Stimulated activated CD4-positive, alpha-beta T cell treated with anti-CD3 and anti-CD28 coated beads, Interleukin-15, amount 100 ng/mL, for 48 hours (primary cell): Measurements from ENCODE around the gene CCDC12.
A peak's percentile ranks its signal among the peaks of the same experiment; 100 is the strongest.

Experiments
- DNase-seq, 2 donors: peaks; one replicate each; pipeline ENCODE4 v3.0.0-alpha.2; 2020; ENCODE audit warnings: low read depth in 2 of 2

Gene CCDC12

DNA sequence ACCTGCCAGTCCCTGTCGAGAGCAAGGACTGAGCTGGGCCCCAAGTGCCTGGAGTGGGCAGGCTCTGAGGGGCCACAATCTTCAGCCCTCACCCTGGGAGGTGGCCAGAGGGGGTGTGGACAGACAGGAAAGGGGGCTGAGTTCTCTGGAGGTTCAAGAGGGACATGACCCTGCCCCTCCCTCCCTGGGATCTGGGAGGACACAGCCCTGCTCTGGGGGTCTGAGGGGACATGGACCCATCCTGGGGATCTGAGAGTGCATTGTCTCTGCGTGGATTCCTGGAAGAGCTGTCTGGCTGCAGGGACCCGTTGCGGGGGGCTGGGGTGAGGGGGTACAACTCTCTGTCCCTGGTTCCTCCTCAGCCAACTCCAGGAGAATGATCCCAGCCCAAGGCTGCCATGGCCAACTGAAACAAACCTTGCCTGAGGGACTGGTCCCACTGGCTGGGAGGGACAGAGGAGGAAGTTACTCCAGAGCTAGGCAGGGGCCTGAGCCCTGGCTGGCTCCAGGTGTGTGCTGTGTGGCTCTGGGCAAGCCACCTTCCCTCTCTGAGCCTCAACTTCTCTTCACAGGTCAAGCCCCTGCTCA lies 70.0 kb downstream of the CCDC12 start:
- DNase-seq = no peak

DNA sequence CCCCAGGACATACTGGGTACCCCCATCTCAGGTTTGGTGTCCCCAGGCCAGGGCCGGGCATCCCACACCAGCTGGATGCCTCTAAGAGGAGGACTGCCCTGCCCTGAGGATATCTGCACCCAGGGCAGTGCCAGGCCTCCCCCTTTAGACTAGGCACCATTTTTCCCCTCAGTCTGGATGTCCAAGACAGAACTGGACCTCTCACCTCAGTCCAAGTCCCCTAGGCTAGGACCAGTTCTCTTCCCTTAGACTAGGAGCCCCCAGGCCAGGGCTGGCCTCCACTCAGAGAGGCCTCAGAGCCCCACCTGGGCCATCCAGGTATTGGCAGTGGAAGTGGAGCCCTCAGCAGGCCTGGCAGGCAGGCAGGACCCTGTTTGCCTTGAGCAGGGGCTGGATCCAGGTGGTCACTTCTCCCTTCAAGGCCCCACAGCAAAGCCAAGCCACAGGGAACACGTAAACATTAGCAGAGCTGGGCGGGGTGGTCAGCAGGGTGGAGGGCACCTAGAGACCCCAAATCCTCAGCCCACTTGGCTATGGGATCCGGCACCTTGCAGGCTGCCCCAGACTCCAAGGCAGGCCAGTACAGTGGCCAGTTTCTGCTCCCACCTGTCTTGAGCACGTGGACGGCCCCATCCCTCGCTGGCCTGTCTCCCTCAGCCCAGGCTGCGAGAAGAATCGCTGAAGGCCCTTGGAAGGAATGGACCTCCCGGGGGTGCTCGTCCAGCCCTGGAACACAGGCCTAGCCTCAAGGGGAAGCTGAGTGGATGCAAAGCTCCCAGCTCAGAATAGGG lies 70.7 kb downstream of the CCDC12 start:
- DNase-seq = no peak

DNA sequence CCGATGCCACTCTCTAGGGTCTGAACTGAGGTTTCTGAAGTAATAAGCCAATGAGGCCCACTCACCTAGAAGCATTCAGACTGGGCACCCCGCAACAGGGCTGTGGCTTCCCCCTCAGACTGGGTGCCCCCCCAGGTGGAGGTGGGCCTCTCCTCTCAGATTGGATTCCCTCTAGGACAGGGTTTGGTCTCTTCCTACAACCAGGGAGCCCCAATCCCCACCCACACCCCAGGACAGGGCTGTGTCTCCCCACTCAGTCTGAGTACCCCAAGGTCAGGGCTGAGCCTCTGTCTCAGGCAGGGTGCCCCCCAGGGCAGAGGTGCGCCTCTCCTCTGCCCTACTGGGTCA lies 71.4 kb downstream of the CCDC12 start:
- no peak for DNase-seq

DNA sequence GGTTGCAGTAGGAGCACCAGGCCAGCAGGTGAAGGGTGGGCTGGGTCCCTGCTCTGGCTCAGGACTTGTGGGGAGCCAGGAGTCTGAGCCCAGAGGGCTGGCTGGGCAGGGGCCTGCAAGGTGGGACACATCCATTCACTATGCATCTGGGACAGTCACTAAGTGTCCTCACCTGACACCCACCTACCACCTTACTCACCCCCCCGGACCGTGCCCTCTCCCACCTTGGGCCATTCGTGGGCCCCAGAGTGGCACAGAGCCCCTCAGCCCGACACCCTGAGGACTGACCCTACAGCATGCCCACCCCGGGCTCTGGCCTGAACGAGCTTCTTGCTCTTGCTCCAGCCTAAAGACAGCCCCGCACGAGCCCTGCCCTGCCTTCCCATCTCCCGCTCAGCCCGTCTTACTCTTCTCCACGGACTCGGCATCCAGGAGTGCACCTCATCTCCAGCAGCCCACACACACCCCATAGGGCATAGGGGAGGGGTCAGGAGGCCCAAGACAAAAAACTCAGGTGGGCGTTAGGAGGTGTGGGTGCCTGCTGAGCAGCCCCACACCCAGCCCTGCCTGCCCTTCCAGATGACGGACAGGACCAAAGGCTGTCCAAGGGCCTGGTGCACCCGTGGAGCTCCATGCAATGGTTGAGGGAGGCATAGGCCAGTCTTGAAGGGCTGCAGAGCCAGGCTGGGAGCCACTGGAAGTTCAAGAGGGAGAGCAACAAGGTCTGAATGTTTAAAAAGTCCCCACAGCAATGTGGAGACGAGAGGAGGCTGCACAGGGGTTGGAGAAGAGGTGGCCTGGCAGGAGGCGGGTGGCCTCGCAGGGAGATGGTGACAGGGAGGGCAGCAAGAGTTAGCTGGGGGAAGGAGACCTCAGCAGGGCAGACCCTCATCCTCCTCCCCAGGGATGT lies 72.0 kb downstream of the CCDC12 start:
- no peak for DNase-seq

DNA sequence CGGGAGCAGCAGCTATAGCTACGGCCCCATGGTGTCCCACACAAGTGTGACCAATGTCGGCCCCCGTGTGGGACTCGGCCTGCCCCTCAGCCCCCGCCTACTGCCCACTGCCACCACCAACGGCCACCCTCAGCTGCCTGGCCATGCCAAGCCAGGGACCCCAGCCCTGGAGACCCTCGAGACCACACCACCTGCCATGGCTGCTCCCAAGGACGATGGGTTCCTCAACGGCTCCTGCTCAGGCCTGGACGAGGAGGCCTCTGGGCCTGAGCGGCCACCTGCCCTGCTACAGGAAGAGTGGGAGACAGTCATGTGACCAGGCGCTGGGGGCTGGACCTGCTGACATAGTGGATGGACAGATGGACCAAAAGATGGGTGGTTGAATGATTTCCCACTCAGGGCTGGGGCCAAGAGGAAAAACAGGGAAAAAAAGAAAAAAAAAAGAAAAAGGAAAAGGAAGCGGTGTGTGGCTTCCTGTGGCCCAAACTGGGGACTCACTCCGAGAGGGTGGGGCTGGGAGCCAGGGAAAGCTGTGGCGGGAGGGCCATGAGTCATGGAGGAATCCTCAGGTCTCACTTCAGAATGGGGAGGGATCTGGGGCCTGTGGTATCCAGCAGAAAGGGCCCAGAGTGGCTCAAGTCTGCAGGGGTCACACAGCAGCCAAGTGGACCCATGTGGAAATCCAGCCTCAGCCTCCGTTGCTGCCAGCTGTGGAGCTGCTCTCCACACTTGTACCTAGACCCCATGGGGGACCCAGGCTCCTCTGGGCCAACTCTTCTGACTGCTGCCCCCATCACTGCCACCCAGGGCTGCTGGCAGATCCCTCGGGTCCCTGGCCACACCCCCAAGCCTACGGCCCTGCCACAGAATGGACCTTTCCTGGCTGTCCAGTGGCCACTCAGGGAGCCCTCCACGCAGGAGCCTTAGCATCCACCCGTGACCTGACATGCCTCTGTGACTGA lies 72.9 kb downstream of the CCDC12 start:
- no peak for DNase-seq

DNA sequence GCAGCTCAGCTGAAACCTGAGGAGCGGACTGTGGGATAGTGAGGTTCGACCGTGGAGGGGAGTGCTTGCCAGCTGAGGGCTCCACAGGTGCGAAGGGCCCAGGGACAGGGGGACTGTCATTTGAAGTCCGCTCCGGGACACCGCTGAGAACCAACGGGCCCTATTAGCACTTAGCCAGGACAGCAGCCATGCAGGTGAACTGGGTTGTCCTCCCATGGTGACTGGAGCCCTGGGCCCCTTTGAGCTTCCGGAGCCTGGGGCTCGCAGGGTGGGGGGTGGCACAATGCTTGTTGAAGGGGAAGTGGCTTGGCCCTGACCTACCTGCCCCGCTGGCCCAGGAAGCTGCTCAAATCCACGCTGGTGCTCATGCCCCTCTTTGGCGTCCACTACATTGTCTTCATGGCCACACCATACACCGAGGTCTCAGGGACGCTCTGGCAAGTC lies 74.3 kb downstream of the CCDC12 start:
- DNase-seq = no peak

DNA sequence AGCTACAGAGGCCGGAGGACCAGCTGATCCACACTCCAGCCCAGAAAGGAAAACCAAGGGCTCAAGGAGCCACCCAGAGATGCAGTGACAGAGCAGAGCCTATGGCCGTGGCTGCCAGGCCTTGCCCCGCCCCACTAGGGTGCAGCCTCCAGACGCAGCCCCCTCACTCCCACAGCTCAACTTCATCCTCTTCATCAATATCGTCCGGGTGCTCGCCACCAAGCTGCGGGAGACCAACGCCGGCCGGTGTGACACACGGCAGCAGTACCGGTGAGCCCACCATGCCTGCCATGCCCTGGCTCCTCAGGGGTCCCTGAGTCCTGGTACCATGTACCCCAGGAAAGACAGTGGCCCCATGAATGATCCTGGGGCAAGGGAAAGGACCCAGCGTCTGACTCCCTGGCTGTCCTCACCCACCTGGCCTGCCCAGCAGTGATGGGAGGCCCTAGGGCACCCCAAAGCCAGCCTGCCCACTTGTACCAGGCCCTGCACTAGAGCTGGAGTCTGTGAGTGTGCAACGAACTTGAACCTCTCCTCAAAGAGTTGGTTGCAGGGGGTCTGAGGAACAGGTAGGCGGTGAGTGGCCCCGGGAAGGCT lies 74.9 kb downstream of the CCDC12 start:
- no peak for DNase-seq

DNA sequence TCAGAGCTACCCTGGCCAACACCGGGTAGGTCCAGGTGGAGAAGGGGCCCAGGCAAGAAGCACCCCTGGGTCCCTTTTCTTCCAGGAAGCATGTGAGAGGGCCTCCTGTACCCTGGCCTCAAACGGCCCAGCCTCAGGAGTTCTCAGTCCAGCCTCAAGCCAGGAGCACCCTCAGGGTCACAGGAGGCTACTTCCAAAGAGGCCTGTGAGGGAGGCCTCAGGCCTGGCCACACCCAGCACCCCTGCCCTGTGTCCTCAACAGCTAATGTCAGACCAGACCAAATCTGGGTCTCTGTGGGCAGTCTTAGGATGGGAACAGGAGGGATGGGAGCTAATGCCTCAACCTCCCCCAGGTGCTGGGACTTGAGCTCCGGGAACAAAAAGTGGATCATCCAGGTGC lies 75.5 kb downstream of the CCDC12 start:
- no peak for DNase-seq

DNA sequence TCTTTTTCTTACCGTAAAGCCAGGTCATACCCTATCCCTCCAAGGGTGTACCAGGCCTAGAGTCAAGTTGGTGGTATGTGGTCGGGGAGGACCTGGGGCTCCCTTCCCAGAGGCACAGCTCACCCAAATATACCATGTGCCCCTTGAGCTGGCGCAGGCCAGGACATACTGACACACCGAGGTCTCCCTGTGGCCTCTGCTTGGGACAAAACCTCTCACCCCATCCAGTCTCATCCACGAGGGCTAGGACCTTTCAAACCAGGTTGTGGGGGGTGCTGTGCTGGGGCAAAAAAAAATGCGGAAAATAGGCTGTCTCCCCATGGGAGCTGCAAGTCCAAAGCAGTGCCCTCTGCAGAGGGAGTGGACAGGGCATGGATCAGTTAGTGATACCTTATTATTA lies 76.2 kb downstream of the CCDC12 start:
- no peak for DNase-seq

DNA sequence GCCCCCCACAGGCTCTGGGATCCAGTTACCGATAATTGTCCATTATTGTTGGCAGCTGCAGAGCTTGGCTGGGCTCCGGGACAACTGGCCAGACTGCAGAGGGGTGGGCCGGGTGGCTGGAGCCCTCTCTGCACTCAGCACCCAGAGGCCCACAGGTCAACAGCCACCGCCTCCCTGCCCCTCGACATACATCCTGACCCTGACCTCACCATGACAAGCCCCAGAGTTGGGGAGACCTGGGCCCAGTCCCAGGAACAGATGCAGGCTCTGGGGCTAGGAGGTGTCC lies 76.6 kb downstream of the CCDC12 start:
- DNase-seq = no peak

DNA sequence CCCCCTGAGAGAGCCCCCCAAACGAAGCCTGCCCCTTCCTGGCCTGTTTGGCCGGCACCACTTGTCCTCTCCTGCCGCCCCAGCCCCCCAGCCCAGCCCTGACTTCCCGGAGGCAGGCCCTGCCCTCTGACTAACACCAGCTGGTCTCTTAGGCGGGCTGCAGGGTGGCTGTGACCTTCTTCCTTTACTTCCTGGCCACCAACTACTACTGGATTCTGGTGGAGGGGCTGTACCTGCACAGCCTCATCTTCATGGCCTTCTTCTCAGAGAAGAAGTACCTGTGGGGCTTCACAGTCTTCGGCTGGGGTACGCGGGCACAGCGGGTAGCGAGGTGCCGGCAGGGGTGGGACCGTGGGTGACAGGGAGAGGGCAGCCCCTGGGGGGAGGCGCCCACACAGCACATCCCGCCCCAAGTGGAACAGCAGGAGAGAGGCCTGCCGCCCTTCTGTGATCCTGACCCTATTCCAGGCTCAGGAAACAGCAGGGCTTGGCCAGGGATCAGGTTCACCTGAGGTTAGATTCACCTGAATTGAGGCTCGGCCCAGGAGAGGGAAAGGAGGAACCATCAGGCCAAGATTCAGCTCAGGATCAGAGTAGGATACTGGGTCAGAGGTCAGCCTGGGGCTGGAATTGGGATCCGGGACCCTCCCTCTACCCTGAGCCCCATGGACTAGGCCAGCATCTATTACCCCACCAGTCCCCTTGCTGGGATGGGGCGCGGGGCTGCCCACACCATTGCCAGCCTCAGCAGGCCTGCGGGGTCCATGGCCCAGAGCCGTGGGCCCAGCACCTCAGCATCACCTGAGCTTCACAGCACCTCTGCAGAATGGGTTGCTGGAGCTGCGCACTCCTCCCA lies 77.2 kb downstream of the CCDC12 start:
- DNase-seq = no peak

DNA sequence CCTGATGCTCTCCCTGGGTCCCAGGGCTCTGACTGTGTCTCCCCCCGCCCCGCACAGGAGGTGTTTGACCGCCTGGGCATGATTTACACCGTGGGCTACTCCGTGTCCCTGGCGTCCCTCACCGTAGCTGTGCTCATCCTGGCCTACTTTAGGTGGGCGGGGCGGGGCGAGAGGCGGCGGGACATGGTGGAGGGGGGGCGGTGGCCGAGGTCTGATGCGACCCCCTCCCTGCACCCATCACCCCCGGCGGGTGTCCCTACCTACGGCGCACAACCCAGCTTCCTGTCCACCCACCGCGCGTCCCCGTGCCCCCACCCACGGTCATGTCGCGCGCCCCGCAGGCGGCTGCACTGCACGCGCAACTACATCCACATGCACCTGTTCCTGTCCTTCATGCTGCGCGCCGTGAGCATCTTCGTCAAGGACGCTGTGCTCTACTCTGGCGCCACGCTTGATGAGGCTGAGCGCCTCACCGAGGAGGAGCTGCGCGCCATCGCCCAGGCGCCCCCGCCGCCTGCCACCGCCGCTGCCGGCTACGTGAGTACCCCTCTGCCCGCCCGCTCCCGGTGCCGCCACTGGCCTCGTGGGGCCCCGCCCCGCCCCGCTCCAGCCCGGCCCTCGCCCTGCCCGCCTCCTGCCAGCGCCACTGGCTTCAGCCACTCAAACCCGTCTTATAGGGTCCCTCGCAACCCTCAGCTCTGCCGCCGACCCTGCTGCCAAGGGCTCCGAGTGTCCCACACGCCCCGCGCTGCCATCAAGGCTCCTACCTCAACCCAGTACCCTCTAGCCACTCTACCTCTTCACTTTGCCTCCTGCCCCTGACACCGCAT lies 78.0 kb downstream of the CCDC12 start:
- DNase-seq = no peak

DNA sequence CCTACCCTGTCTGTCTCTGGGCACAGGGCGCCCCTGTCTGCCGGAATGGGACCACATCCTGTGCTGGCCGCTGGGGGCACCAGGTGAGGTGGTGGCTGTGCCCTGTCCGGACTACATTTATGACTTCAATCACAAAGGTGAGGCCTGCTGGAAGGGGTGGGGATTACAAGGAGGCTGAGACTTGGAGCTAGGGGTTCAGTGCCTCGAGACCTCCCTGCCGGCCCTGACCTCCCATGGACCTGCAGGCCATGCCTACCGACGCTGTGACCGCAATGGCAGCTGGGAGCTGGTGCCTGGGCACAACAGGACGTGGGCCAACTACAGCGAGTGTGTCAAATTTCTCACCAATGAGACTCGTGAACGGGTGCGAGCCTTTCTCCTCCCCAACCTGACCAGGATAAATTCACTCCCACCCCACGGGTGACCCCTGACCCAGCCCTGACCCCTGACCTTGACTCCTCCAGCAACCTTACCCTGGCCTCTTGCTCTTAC lies 78.7 kb downstream of the CCDC12 start:
- DNase-seq = no peak

DNA sequence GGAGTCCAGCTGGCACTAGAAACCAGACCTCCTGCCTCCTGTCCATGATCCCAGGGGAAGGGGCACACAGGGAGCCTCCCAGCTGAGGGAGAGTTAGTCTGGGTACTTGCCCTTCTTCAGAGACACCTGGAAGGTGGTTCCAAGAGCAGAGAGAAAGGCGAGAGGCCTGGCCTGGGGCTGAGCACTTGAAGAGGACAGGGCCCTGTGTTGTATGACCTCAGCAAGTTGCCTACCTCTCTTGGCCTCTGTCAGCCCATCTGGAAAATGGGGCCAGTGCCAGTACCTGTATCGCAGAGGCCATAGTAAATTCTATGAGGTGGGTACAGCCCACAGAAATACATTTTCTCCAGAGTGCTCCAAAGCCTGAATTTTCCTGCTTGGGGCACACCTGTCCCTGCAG lies 79.5 kb downstream of the CCDC12 start:
- DNase-seq = no peak

DNA sequence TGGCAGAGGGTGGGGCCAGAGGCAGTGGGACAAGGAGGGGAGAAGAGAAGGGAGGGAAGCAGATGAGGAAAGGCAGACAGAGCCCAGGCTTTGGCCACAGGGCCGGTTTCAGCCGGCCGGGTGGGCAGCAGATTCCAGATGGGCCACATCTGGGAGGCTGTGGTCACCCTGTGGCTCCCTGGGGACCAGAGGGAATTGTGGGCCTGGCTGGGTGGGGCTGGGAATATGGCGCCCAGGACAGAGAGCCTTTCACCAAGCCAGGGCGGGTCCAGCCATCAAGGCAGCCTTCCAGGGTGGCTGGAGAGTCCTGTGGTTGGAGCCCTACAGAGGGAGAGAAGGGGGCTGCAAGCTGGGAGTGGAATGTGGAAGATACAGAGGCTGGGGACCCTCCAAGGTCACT lies 80.2 kb downstream of the CCDC12 start:
- no peak for DNase-seq

DNA sequence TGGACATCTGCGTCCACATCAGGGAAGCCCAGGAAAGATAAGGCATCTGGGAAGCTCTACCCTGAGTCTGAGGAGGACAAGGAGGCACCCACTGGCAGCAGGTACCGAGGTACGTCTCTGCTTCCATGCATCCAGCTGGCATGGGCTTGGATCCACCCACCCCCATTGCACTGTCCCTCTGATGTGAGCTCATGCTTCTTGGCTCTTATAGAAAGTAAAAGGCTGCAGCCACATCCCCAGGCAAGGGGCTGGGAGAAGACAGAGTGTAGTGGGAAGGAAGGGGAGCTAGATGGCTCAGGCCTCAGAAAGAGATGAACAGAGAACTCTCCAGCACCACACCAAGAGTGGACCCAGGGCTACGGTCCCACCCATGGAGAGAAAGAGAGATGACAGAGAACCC lies 80.8 kb downstream of the CCDC12 start:
- DNase-seq = no peak

DNA sequence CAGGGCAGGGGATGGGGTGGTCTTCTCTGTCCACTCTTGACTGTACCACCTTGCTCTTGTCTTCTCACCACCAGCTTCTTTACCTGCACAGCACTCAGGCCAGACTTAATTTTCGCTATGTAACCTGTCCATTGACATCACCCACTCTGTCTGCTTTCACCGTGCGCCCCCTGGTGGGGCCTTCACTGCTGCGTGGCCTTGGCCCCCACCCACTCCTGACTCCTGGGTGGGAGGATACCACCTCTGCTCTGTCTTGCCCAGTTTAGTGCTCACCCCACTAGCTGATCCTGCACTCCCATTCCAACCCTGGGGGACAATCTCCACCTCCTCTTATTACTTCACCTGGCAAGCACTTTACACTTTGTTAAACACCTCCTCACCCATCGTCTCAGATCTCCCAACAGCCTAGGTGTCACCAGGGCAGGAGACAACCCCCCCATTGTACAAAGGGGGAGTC lies 81.3 kb downstream of the CCDC12 start:
- DNase-seq = peak; percentile 34 to 72

DNA sequence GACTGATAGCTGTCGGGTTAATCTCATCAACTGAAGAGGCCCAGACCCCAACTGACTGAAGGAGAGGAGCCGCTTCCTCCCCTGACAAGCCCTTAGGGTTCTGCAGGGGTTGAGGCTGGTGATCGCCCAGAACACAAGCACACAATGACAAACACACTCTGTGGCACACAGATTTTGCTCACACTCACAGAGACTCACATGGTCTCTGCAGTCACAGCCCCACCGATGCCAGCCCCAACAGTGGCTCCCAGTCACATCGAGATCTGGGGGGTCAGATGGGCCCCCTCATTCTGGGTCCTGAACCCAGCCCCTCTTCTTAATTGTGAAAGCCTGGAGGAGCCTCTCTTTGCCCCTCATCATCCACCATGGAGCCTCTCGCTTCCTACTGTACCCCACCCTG lies 82.3 kb downstream of the CCDC12 start:
- no peak for DNase-seq

DNA sequence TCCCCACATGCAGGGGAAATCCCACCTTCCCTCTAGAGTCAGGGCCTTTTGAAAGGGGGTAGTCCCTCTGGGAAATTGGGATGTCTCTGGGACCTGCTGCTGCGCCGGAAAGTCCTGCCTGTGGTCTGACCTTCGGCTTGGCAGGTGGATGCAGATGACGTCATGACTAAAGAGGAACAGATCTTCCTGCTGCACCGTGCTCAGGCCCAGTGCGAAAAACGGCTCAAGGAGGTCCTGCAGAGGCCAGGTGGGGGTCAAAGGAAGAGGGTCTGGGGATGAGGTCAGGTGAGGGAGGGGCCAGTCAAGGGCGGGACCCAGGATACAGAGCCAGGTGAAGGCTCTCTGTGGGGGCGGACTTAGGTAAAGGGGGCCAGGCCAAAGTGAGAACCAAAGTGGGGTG lies 82.8 kb downstream of the CCDC12 start:
- DNase-seq = no peak
